ENCODE measurements around the gene GPR82. TPM values are rescaled to one million over a fixed set of nuclear protein-coding genes. Genes with fewer than 3 reads are reported as not detected.

Gene GPR82
- total and polyA plus RNA-seq, 2 of the 8 experiments (the other 6 are each of a cell fraction or from before 2014, with no cell fraction given) = not detected

DNA sequence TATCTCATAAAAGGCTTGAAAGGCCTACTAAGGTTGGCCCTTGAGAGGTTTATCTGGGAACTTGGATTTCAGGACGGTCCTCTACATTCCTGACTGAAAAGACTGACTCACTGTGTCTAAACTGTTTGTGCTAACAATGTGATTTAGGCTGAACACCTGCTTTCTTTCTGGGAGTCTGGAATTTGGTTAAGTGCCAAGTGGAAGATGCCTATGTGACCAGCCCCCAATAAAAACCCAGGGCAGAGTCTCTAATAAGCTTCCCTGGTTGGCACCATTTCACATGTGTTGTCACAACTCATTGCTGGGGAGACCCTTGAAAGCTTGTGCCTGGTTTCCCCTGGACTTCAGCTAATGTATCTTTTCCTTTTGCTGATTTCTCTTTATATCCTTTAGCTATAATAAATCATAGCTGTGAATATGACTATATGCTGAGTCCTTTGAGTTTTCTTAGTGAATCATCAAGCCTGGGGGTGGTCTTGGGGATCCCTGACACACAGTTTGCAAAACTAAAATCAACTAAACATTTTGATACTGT lies 55.1 kb downstream of the GPR82 start:
- no peak overlapping the region for H3K14ac ChIP-seq (ENCODE audit: insufficient read length)
- H3K18ac ChIP-seq (ENCODE audit: extremely low read depth, low read length) = no peak overlapping the region
- H3K23me2 ChIP-seq (ENCODE audit: low read depth, low read length) = no peaks in the 10 kb centered on the region
- no peaks in the 10 kb centered on the region for H3K27me3 ChIP-seq (replicated peaks in 1 of 4; ENCODE audit: control insufficient read depth in 3 of 4, extremely low read depth in 1 of 4, insufficient read depth in 3 of 4, low read length in 3 of 4)
- H4K8ac ChIP-seq (ENCODE audit: extremely low read depth, insufficient read depth, low read length) = no peak overlapping the region
- no peak overlapping the region for H4K91ac ChIP-seq (replicated peaks; ENCODE audit: insufficient read length, low read length)
- no peaks in the 10 kb centered on the region for H3K79me1 ChIP-seq (ENCODE audit: low read depth, low read length)
- ChIA-PET POLR2A (ENCODE audit: partially characterized antibody) (no interaction called here), CTCF (ENCODE audit: partially characterized antibody) (interaction anchor here (0.6 kb wide), 1 partner anchor 15 kb away, joined by 3 read pairs; no protein-coding TSS in a partner anchor)
- H3K79me2 ChIP-seq (ENCODE audit: control insufficient read depth in 1 of 2, insufficient read depth in 2 of 2, low read length in 2 of 2) = no peaks in the 10 kb centered on the region; a peak in 1 of 4 replicates
- no peak overlapping the region for H3K4me2 ChIP-seq (ENCODE audit: insufficient read depth in 1 of 2, low read depth in 2 of 2, low read length in 2 of 2)
- no peaks in the 10 kb centered on the region for H3K4me1 ChIP-seq (replicated peaks in 1 of 4; ENCODE audit: control insufficient read depth in 3 of 4, insufficient read depth in 4 of 4, low read length in 3 of 4)
- no peaks in the 10 kb centered on the region for H3K36me3 ChIP-seq (ENCODE audit: control insufficient read depth in 2 of 4, insufficient read depth in 4 of 4, low read length in 3 of 4)
- TF ChIP-seq PHF8 (conservative IDR thresholded peaks at IDR 0.05; ENCODE audit: low read depth, low read length) = no peak
- no peak for TF ChIP-seq SRF (IDR thresholded peaks at IDR 0.05; ENCODE audit: low read depth, low read length)
- TF ChIP-seq GABPA (IDR thresholded peaks at IDR 0.05; ENCODE audit: borderline replicate concordance, insufficient read depth, low read length) = no peak
- no peak for TF ChIP-seq NRF1 (IDR thresholded peaks at IDR 0.05; ENCODE audit: low read depth, low read length)
- TF ChIP-seq KDM1A (IDR thresholded peaks at IDR 0.05; ENCODE audit: borderline replicate concordance, low read length) = no peak
- TF ChIP-seq KDM4A (IDR thresholded peaks at IDR 0.05; ENCODE audit: low read depth, low read length, severe bottlenecking) = no peak
- TF ChIP-seq, protein P1, sequence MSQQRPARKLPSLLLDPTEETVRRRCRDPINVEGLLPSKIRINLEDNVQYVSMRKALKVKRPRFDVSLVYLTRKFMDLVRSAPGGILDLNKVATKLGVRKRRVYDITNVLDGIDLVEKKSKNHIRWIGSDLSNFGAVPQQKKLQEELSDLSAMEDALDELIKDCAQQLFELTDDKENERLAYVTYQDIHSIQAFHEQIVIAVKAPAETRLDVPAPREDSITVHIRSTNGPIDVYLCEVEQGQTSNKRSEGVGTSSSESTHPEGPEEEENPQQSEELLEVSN (IDR thresholded peaks at IDR 0.05) = no peak
- no peak for TF ChIP-seq EP300 (IDR thresholded peaks at IDR 0.05; ENCODE audit: borderline replicate concordance in 1 of 2, low read depth in 2 of 2, low read length in 2 of 2)
- no peak for TF ChIP-seq SIX5 (IDR thresholded peaks at IDR 0.05; ENCODE audit: low read depth, low read length)
- TF ChIP-seq SUZ12 (IDR thresholded peaks at IDR 0.05; ENCODE audit: low read length) = no peak
- TF ChIP-seq NANOG (IDR thresholded peaks at IDR 0.05; ENCODE audit: insufficient read depth, low read depth, low read length, poor library complexity, severe bottlenecking) = no peak
- TF ChIP-seq SP2 (IDR thresholded peaks at IDR 0.05; ENCODE audit: low read length) = no peak
- H2BK15ac ChIP-seq (ENCODE audit: low read length) = no peak overlapping the region
- no peak for DNase-seq (ENCODE audit: low read depth in 1 of 2, low spot score in 2 of 2)
- no peak overlapping the region for H2BK20ac ChIP-seq (ENCODE audit: low read length)
- no peak for FAIRE-seq
- H2AFZ ChIP-seq (ENCODE audit: low read length) = no peak overlapping the region
- no peak overlapping the region for H3K4me3 ChIP-seq (ENCODE audit: extremely low read depth in 1 of 4, insufficient read depth in 2 of 4, low read depth in 3 of 4, low read length in 4 of 4)
- no peak overlapping the region for H4K5ac ChIP-seq (ENCODE audit: insufficient read length, low read depth, low read length)
- no peak overlapping the region for H3K4ac ChIP-seq (replicated peaks; ENCODE audit: insufficient read length, low read depth, low read length)
- no peak overlapping the region for H3K27ac ChIP-seq (ENCODE audit: low read depth, low read length)
- no peak overlapping the region for H2BK12ac ChIP-seq (ENCODE audit: low read depth, low read length)
- H3K9me3 ChIP-seq (ENCODE audit: insufficient read depth in 2 of 2, low read depth in 1 of 2, low read length in 1 of 2) = no peaks in the 10 kb centered on the region
- no peaks in the 10 kb centered on the region for H4K20me1 ChIP-seq (replicated peaks in 1 of 2; ENCODE audit: control insufficient read depth in 1 of 2, insufficient read depth in 2 of 2, low read length in 2 of 2)
- H2AK5ac ChIP-seq (ENCODE audit: low read depth, low read length) = no peak overlapping the region
- H2BK5ac ChIP-seq (ENCODE audit: low read depth, low read length) = no peak overlapping the region
- no peak overlapping the region for H3K56ac ChIP-seq (replicated peaks; ENCODE audit: insufficient read length, low read depth, low read length)
- no peak overlapping the region for H3K9ac ChIP-seq (replicated peaks in 1 of 4; ENCODE audit: extremely low read depth in 1 of 4, low read depth in 3 of 4, low read length in 3 of 4)
- 90% methylated on average over 1 of the region's 1 CpG; no CpG with 5 or more reads in 1 of the 2 experiments for WGBS, 2 experiments (ENCODE audit: extremely low coverage in 1 of 2, insufficient coverage in 1 of 2, insufficient read length in 1 of 2, insufficient replicate concordance in 2 of 2, low coverage in 1 of 2, low lambda C conversion rate in 2 of 2, missing lambda C conversion rate in 1 of 2)
- no peak overlapping the region for H3K23ac ChIP-seq (ENCODE audit: insufficient read length)
- H2BK120ac ChIP-seq (replicated peaks; ENCODE audit: low read depth, low read length) = no peak overlapping the region

Data from H1 (cell line).